ENCODE results near the gene LNPEP.

GRCh38 chr5:97073420-97073819, 137.5 kb downstream of the LNPEP start:
- TF ChIP-seq POLR2AphosphoS5 (IDR thresholded peaks at IDR 0.05; ENCODE audit: borderline replicate concordance, low read depth, low read length), result no peak
- no peak for TF ChIP-seq EZH2 (IDR thresholded peaks at IDR 0.05)
- no peak for TF ChIP-seq FOXP2 (optimal IDR thresholded peaks at IDR 0.05; ENCODE audit: control extremely low read depth, extremely low read length, insufficient read depth)

Data from SK-N-MC (cell line).